GM12878 (cell line): ENCODE results near the gene PSMB5. TPM values are rescaled to one million over a fixed set of nuclear protein-coding genes. Genes with fewer than 3 reads are reported as not detected.

Source experiments
- ATAC-seq: fragments of 200-7000 bp; cut with Tn5 transposase; 3 replicates; pipeline ENCODE4 v1.9.1; 2020; ENCODE audit warnings: mild to moderate bottlenecking, moderate library complexity
- BruUV-seq: library from RNA; stranded (reverse); fragments of 400-500 nt; replicated peaks from 2 replicates; lab custom pipeline; 2021; lab: Mats Ljungman, UMichigan
- CTCF ChIA-PET: fragments of 300-600 bp; sonication (Branson Sonifier 250); formaldehyde crosslinking; extraction: SDS; loops from one replicate; lab custom pipeline; 2021; ENCODE audit warnings: inconsistent platforms; lab: Yijun Ruan, JAX
- POLR2A ChIA-PET: fragments of 350-600 bp; formaldehyde crosslinking; extraction: SDS; loops from one replicate; lab custom pipeline; 2021; ENCODE audit warnings: inconsistent platforms; lab: Charles Lee
- RAD21 ChIA-PET: fragments of 300-600 bp; sonication (Branson Sonifier 250); formaldehyde crosslinking; loops from one replicate; lab custom pipeline; 2023; ENCODE audit warnings: antibody characterized with exemption; ENCODE audit not compliant: unreplicated experiment; lab: Charles Lee
- SMC1A ChIA-PET: fragments of 300-600 bp; sonication (Branson Sonifier 250); formaldehyde crosslinking; loops from one replicate; lab custom pipeline; 2023; ENCODE audit not compliant: unreplicated experiment, uncharacterized antibody; lab: Charles Lee
- DNase-seq: peaks from one replicate; pipeline ENCODE4 v3.0.0-alpha.2; 2011; ENCODE audit warnings: low read depth, low spot score
- FAIRE-seq: peaks from 3 replicates; lab custom pipeline; 2011; peaks lifted over from hg19 to GRCh38; lab: Jason Lieb, UNC
- H2AFZ ChIP-seq: 2 replicates; pipeline ENCODE4 v1.6.0; 2011; ENCODE audit warnings: low read depth, low read length, control low read depth; ENCODE audit not compliant: control insufficient read depth
- H3K27ac ChIP-seq: 2 replicates; pipeline ENCODE4 v1.5.1; 2011; ENCODE audit warnings: control low read depth; ENCODE audit not compliant: control insufficient read depth, insufficient read depth
- H3K27me3 ChIP-seq, 2 experiments: replicated peaks in 1 of 2; 2 replicates each; pipeline versions ENCODE4 v1.6.0 to v1.6.1; 2011; ENCODE audit warnings: low read length in 1 of 2; ENCODE audit not compliant: control insufficient read depth in 2 of 2, insufficient read depth in 2 of 2
- H3K36me3 ChIP-seq, 2 experiments: 2 replicates each; pipeline ENCODE4 v1.5.1; 2011; ENCODE audit warnings: low read length in 1 of 2; ENCODE audit not compliant: control insufficient read depth in 2 of 2, insufficient read depth in 2 of 2
- H3K4me1 ChIP-seq: 2 replicates; pipeline ENCODE4 v1.6.1; 2011; ENCODE audit warnings: mild to moderate bottlenecking, low read length, moderate library complexity, mixed read lengths; ENCODE audit not compliant: control insufficient read depth, insufficient read depth
- H3K4me2 ChIP-seq: 2 replicates; pipeline ENCODE4 v1.6.0; 2011; ENCODE audit warnings: control low read depth; ENCODE audit not compliant: control insufficient read depth, insufficient read depth
- H3K4me3 ChIP-seq: fragments of 200-600 bp; sonication (generic); 2 replicates; pipeline ENCODE4 v1.5.1; 2016
- H3K79me2 ChIP-seq: 2 replicates; pipeline ENCODE4 v1.6.0; 2011; ENCODE audit warnings: low read length; ENCODE audit not compliant: control insufficient read depth, insufficient read depth
- H3K9ac ChIP-seq: 2 replicates; pipeline ENCODE4 v1.8.0; 2011; ENCODE audit warnings: low read length, control low read depth, mixed read lengths; ENCODE audit not compliant: control insufficient read depth, insufficient read depth
- H3K9me3 ChIP-seq: replicated peaks from 3 replicates; pipeline ENCODE4 v1.5.1; 2011; ENCODE audit warnings: mild to moderate bottlenecking, low read length; ENCODE audit not compliant: control insufficient read depth, insufficient read depth
- H4K20me1 ChIP-seq: 2 replicates; pipeline ENCODE4 v1.6.0; 2011; ENCODE audit not compliant: control insufficient read depth, insufficient read depth
- ATF7 ChIP-seq: fragments of 450-650 bp; IDR thresholded peaks from 2 replicates; pipeline ENCODE4 v1.6.1; 2016; ENCODE audit warnings: low read depth, mild to moderate bottlenecking
- NR2F1 ChIP-seq: fragments of 450-650 bp; conservative IDR thresholded peaks from 2 replicates; pipeline ENCODE4 v1.6.1; 2017; ENCODE audit warnings: mild to moderate bottlenecking
- PAX8 ChIP-seq: fragments of 450-650 bp; IDR thresholded peaks from 2 replicates; pipeline ENCODE4 v1.6.1; 2017; ENCODE audit warnings: mild to moderate bottlenecking, moderate library complexity
- RCOR1 ChIP-seq: conservative IDR thresholded peaks from 2 replicates; pipeline ENCODE4 v1.6.1; 2012; ENCODE audit warnings: low read depth, low read length, improper control_type of control experiment
- SUPT20H ChIP-seq: IDR thresholded peaks from 2 replicates; pipeline ENCODE4 v1.6.1; 2011; ENCODE audit warnings: low read depth, mild to moderate bottlenecking, low read length, moderate library complexity, borderline replicate concordance; ENCODE audit not compliant: control insufficient read depth
- ZBTB40 ChIP-seq: fragments of 450-650 bp; IDR thresholded peaks from 2 replicates; pipeline ENCODE4 v1.6.1; 2016; ENCODE audit warnings: mild to moderate bottlenecking, moderate library complexity, borderline replicate concordance
- ZNF687 ChIP-seq: fragments of 450-650 bp; IDR thresholded peaks from 2 replicates; pipeline ENCODE4 v1.6.1; 2017; ENCODE audit warnings: mild to moderate bottlenecking, moderate library complexity
- WGBS: methylation state at CpG from one replicate; pipeline ENCODE4 v1.1.6; 2016; ENCODE audit warnings: low lambda C conversion rate; ENCODE audit not compliant: insufficient replicate concordance, insufficient coverage; ENCODE audit errors: missing lambda C conversion rate; 5-methylcytosine and 5-hydroxymethylcytosine counted together
- in situ Hi-C: fragments of 300-500 bp; cut with MboI; formaldehyde crosslinking; loops from 9 replicates; pipeline ENCODE4 v1.14.3; 2018; ENCODE audit warnings: mixed read lengths
- intact Hi-C: fragments of 100-400 bp; cut with micrococcal nuclease; formaldehyde crosslinking; loops from one replicate; pipeline ENCODE4 v1.14.2; 2022; ENCODE audit not compliant: unreplicated experiment
- polyA plus RNA-seq, 11 experiments: library from polyadenylated mRNA; depleted of rRNA in 4 of 11; unstranded in 6 of 11; stranded (reverse) in 5 of 11; fragments of >200 nt; fragmentation: Nextera tagmentation in 4 of 11; fragmentation: Illumina TruSeq in 1 of 11; extraction: Ambion mirVana in 4 of 11; extraction: Trizol in 1 of 11; gene quantifications; 1 replicate in 1 of 11; 2 replicates in 10 of 11; pipeline versions ENCODE4 v1.2.1 to v1.2.3, GENCODE V29; 2011 to 2016; ENCODE audit warnings: inconsistent platforms in 2 of 11, missing spikeins in 2 of 11, low read depth in 1 of 11
- total RNA-seq, 4 experiments: library from RNA; depleted of rRNA in 3 of 4; stranded (reverse); fragments of >200 nt in 3 of 4; fragmentation: Illumina TruSeq in 1 of 4; extraction: Trizol in 1 of 4; gene quantifications; 2 replicates each; pipeline versions ENCODE4 v1.2.1 to v1.2.3, GENCODE V29; 2013 to 2021
- TF ChIP-seq, protein P1 (sequence below): IDR thresholded peaks from 2 replicates; pipeline ENCODE4 v1.6.1; 2012; ENCODE audit warnings: low read depth, low read length, improper control_type of control experiment
- TF ChIP-seq, protein P2 (sequence below): fragments of 150-350 bp; IDR thresholded peaks from 2 replicates; pipeline ENCODE4 v1.6.1; 2016; ENCODE audit warnings: low read depth, low read length

The PSMB5 gene
- total and polyA plus RNA-seq, 10 of the 15 experiments (the other 5 are each of a cell fraction or from before 2014, with no cell fraction given) = 84.5 to 802 (median 144) TPM

DNA sequence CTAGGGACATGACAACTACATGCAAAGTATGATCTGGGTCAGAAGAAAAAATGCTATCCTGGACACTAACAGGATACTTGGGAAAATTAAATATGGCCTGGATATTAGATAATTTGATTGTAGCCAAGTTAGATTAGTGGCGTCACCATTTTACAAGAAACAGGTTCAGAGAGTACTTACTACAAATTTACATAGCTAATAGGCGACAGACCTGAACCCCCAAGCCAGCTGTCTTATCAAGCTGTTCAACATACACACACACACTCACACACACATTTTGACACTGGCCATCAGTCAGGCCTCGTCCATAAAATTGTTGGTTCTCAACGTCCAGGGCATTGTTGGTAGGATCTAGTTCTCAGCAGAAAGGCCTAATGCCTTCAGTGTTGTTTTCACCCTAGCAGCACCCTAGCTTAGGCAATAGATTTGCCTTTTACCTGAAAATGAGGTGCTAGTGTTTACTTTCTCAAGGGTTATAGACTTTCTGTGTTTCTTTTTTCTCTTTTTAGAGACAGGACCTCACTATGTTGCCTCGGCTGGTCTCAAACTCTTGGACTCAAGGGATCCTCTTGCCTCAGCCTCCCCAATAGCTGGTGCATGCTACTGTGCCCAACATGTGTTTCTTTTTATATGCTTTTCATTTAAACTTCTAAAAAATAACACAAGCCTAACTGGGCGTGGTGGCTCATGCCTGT lies 21.5 kb downstream of the PSMB5 start:
- ATAC-seq (no peak), FAIRE-seq (no peak), DNase-seq (no peak)
- BruUV-seq = no TSS peak
- H3K27me3 ChIP-seq = no peaks in the 10 kb centered on the region
- H3K4me3 ChIP-seq = no peak overlapping the region
- no peak overlapping the region for H3K27ac ChIP-seq
- ChIA-PET RAD21 (interaction anchor here (0.6 kb wide), 1 partner anchor 86 kb away, joined by 3 read pairs; no protein-coding TSS in a partner anchor), CTCF (interaction anchor here (0.7 to 4.3 kb wide), 8 partner anchors 10 to 108 kb away, joined by 3 to 16 read pairs (median 5); no protein-coding TSS in a partner anchor), SMC1A (interaction anchor here (0.7 kb wide), 1 partner anchor 328 kb away, joined by 3 read pairs; no protein-coding TSS in a partner anchor), POLR2A (interaction anchor here (0.5 to 1.0 kb wide), 3 partner anchors 11 to 52 kb away, joined by 3 read pairs; no protein-coding TSS in a partner anchor)
- H2AFZ ChIP-seq = no peak overlapping the region
- peaks cover 9% of the 10 kb centered on the region; the same call in 1 of the 2 replicates for H3K4me1 ChIP-seq
- intact Hi-C loops (no loop called here), in situ Hi-C loops (no loop called here)
- WGBS = 62% methylated on average over 6 of the region's 6 CpGs
- H3K36me3 ChIP-seq = no peaks in the 10 kb centered on the region
- H3K9me3 ChIP-seq = no peaks in the 10 kb centered on the region
- no peak overlapping the region for H3K9ac ChIP-seq
- peaks cover 2% of the 10 kb centered on the region for H3K79me2 ChIP-seq
- H4K20me1 ChIP-seq = no peaks in the 10 kb centered on the region
- H3K4me2 ChIP-seq = no peak overlapping the region
- TF ChIP-seq, protein P1, sequence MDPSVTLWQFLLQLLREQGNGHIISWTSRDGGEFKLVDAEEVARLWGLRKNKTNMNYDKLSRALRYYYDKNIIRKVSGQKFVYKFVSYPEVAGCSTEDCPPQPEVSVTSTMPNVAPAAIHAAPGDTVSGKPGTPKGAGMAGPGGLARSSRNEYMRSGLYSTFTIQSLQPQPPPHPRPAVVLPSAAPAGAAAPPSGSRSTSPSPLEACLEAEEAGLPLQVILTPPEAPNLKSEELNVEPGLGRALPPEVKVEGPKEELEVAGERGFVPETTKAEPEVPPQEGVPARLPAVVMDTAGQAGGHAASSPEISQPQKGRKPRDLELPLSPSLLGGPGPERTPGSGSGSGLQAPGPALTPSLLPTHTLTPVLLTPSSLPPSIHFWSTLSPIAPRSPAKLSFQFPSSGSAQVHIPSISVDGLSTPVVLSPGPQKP = no peak
- TF ChIP-seq PAX8 (no peak), ZBTB40 (no peak), NR2F1 (no peak), ATF7 (no peak), RCOR1 (no peak), SUPT20H (no peak), ZNF687 (no peak)
- TF ChIP-seq, protein P2, sequence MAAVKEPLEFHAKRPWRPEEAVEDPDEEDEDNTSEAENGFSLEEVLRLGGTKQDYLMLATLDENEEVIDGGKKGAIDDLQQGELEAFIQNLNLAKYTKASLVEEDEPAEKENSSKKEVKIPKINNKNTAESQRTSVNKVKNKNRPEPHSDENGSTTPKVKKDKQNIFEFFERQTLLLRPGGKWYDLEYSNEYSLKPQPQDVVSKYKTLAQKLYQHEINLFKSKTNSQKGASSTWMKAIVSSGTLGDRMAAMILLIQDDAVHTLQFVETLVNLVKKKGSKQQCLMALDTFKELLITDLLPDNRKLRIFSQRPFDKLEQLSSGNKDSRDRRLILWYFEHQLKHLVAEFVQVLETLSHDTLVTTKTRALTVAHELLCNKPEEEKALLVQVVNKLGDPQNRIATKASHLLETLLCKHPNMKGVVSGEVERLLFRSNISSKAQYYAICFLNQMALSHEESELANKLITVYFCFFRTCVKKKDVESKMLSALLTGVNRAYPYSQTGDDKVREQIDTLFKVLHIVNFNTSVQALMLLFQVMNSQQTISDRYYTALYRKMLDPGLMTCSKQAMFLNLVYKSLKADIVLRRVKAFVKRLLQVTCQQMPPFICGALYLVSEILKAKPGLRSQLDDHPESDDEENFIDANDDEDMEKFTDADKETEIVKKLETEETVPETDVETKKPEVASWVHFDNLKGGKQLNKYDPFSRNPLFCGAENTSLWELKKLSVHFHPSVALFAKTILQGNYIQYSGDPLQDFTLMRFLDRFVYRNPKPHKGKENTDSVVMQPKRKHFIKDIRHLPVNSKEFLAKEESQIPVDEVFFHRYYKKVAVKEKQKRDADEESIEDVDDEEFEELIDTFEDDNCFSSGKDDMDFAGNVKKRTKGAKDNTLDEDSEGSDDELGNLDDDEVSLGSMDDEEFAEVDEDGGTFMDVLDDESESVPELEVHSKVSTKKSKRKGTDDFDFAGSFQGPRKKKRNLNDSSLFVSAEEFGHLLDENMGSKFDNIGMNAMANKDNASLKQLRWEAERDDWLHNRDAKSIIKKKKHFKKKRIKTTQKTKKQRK = no peak
